ENCODE data around the gene VIPR2.

DNA sequence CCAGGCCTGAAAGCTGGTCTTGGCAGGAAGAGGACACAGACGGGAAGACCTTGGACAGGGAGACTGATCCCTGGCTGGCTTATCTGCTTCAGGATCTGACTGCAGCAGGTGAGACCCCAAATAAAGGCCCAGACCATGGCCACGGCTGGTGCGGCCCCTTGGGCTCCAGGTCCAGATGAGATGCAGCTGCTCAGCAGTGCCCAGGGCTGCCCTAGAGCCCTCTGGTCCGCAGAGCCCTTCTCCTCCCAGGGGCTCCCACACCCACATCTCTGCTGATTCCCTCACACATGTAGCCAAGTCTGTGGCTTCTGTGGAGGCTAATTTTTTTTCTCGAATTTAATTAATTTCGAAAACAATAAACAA lies 46.3 kb downstream of the VIPR2 start:
- TF ChIP-seq CTCF (IDR thresholded peaks at IDR 0.05) (no peak), POLR2A (IDR thresholded peaks at IDR 0.05; ENCODE audit: low read depth) (no peak), EP300 (IDR thresholded peaks at IDR 0.05) (no peak)
